DOHH2 (cell line): Measurements from ENCODE around the gene IPO8.

Source experiments
- H3F3A ChIP-seq: fragments of 200-600 bp; sonication (generic), shearing (Covaris generic); 2 replicates; pipeline ENCODE4 v1.6.0; 2016; ENCODE audit warnings: antibody characterized with exemption, mild to moderate bottlenecking; ENCODE audit not compliant: control insufficient read depth, insufficient read depth
- H3K27ac ChIP-seq: fragments of 200-600 bp; sonication (generic); 2 replicates; pipeline ENCODE4 v1.5.1; 2014; ENCODE audit warnings: low read depth, mild to moderate bottlenecking, low read length, moderate library complexity
- H3K27me3 ChIP-seq: fragments of 200-600 bp; sonication (generic); 2 replicates; pipeline ENCODE4 v1.6.1; 2014; ENCODE audit warnings: mild to moderate bottlenecking, low read length, mixed read lengths; ENCODE audit not compliant: control insufficient read depth
- H3K36me3 ChIP-seq: fragments of 200-600 bp; sonication (generic); 2 replicates; pipeline ENCODE4 v1.6.1; 2014; ENCODE audit warnings: mild to moderate bottlenecking, low read length, moderate library complexity, mixed read lengths; ENCODE audit not compliant: control insufficient read depth
- H3K4me1 ChIP-seq: fragments of 200-600 bp; sonication (generic); 2 replicates; pipeline ENCODE4 v1.6.1; 2014; ENCODE audit warnings: mild to moderate bottlenecking, low read length, mixed read lengths; ENCODE audit not compliant: control insufficient read depth
- H3K4me2 ChIP-seq: fragments of 200-600 bp; sonication (generic); 2 replicates; pipeline ENCODE4 v1.6.0; 2014; ENCODE audit warnings: mild to moderate bottlenecking, low read length, moderate library complexity
- H3K4me3 ChIP-seq: fragments of 200-600 bp; sonication (generic); 2 replicates; pipeline ENCODE4 v1.5.1; 2014; ENCODE audit warnings: mild to moderate bottlenecking, low read length, mixed read lengths
- H3K79me2 ChIP-seq: fragments of 200-600 bp; sonication (generic); 2 replicates; pipeline ENCODE4 v1.6.1; 2014; ENCODE audit warnings: mild to moderate bottlenecking, low read length, mixed read lengths; ENCODE audit not compliant: control insufficient read depth
- H3K9me2 ChIP-seq: fragments of 200-600 bp; sonication (generic); replicated peaks from 2 replicates; pipeline ENCODE4 v1.6.1; 2014; ENCODE audit warnings: mild to moderate bottlenecking, low read length, mixed read lengths; ENCODE audit not compliant: control insufficient read depth
- H3K9me3 ChIP-seq: fragments of 200-600 bp; sonication (generic); 2 replicates; pipeline ENCODE4 v1.6.1; 2014; ENCODE audit warnings: antibody characterized with exemption, low read length, mixed read lengths; ENCODE audit not compliant: control insufficient read depth, insufficient read depth
- H4K20me1 ChIP-seq: fragments of 200-600 bp; sonication (generic); 2 replicates; pipeline ENCODE4 v1.6.0; 2014; ENCODE audit warnings: low read depth, mild to moderate bottlenecking, antibody characterized with exemption, low read length, moderate library complexity; ENCODE audit not compliant: control insufficient read depth, insufficient read depth
- EZH2phosphoT487 ChIP-seq: fragments of 200-600 bp; sonication (generic); IDR thresholded peaks from 2 replicates; pipeline ENCODE4 v1.6.1; 2017; ENCODE audit warnings: borderline replicate concordance, mild to moderate bottlenecking, antibody characterized with exemption, low read length, moderate library complexity, mixed read lengths
- TF ChIP-seq, protein P1 (sequence below): fragments of 200-600 bp; sonication (generic); IDR thresholded peaks from one replicate; pipeline ENCODE4 v1.5.1; 2014; ENCODE audit warnings: antibody characterized with exemption, mild to moderate bottlenecking, low read depth, low read length; ENCODE audit not compliant: poor library complexity, severe bottlenecking

Gene IPO8

DNA sequence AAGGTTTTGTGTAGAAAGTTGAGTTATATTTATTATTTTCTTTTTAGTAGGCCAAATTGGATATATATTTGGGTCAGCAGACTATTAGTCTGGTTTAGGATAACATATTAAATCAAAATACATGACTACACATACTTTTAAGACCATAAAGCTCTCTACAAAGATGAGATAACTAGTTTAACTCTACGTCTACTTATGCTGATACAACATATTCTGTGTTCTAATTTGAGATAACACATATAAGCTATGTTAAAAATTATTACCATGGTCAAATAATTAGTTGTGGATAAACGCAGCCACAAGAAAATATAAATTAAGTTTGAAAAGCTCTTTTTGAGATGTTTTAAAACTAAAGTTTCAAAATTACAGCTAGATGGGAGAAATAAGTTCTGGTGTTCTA lies 55.3 kb downstream of the IPO8 start:
- Histone ChIP-seq H4K20me1 (no peaks in the 10 kb centered on the region), H3F3A (no peaks in the 10 kb centered on the region), H3K9me3 (no peaks in the 10 kb centered on the region), H3K27ac (no peak overlapping the region), H3K4me3 (no peak overlapping the region), H3K79me2 (no peaks in the 10 kb centered on the region), H3K4me1 (no peaks in the 10 kb centered on the region), H3K4me2 (no peak overlapping the region), H3K9me2 (no peaks in the 10 kb centered on the region), H3K36me3 (peaks cover 18% of the 10 kb centered on the region), H3K27me3 (no peaks in the 10 kb centered on the region)
- TF ChIP-seq, protein P1, sequence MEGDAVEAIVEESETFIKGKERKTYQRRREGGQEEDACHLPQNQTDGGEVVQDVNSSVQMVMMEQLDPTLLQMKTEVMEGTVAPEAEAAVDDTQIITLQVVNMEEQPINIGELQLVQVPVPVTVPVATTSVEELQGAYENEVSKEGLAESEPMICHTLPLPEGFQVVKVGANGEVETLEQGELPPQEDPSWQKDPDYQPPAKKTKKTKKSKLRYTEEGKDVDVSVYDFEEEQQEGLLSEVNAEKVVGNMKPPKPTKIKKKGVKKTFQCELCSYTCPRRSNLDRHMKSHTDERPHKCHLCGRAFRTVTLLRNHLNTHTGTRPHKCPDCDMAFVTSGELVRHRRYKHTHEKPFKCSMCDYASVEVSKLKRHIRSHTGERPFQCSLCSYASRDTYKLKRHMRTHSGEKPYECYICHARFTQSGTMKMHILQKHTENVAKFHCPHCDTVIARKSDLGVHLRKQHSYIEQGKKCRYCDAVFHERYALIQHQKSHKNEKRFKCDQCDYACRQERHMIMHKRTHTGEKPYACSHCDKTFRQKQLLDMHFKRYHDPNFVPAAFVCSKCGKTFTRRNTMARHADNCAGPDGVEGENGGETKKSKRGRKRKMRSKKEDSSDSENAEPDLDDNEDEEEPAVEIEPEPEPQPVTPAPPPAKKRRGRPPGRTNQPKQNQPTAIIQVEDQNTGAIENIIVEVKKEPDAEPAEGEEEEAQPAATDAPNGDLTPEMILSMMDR = no peak
- no peak for TF ChIP-seq EZH2phosphoT487

DNA sequence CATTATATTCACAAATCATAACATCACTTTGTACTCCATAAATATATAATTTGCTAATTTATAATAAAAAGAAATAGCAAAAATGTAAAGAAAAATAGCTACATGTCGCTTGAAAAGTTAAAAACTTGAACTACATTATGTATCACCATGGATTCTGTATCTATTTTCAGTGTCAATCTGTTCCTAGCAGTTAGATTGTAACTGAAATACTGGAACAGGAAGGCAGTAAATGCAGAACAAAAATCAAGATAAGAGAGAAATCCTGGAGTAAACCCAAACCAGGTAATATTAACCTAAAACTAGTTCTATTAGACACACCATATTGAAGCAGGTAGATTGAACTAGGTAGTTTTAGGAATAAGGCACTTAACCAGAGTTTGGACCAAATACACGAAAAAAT lies 60.3 kb downstream of the IPO8 start:
- H4K20me1 ChIP-seq = no peaks in the 10 kb centered on the region
- no peaks in the 10 kb centered on the region for H3K4me1 ChIP-seq
- H3K27ac ChIP-seq = no peak overlapping the region
- H3K4me2 ChIP-seq = no peak overlapping the region
- H3K27me3 ChIP-seq = no peaks in the 10 kb centered on the region
- H3K9me3 ChIP-seq = no peaks in the 10 kb centered on the region
- H3K4me3 ChIP-seq = no peak overlapping the region
- H3F3A ChIP-seq = no peaks in the 10 kb centered on the region
- no peaks in the 10 kb centered on the region for H3K79me2 ChIP-seq
- H3K36me3 ChIP-seq = peaks cover 56% of the 10 kb centered on the region
- TF ChIP-seq, protein P1 = no peak
- no peak for TF ChIP-seq EZH2phosphoT487
- H3K9me2 ChIP-seq = no peaks in the 10 kb centered on the region

DNA sequence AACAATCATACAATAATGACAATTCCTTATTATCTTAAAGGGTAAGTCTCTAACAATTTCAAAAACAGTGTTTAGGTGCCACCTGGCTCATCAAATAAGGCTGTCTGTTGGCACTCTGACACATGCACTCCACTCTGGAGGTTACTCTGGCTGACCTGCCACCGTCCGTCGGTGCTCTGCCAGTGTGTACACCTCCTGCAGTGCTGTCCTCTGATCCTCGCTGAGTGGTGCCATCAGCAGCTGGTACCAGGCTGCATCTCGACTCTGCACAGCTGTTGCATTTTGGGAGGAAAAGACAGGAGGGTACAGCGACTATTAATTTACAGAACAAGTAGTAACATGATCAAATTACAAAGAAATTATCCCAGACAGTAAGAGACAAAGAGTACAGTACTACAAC lies 63.9 kb downstream of the IPO8 start:
- H3K9me3 ChIP-seq = no peaks in the 10 kb centered on the region
- H3K27ac ChIP-seq = no peak overlapping the region
- H3K27me3 ChIP-seq = no peaks in the 10 kb centered on the region
- H3K9me2 ChIP-seq = no peaks in the 10 kb centered on the region
- H4K20me1 ChIP-seq = no peaks in the 10 kb centered on the region
- H3K36me3 ChIP-seq = peaks cover 50% of the 10 kb centered on the region
- H3F3A ChIP-seq = no peaks in the 10 kb centered on the region
- H3K4me3 ChIP-seq = no peak overlapping the region
- no peaks in the 10 kb centered on the region for H3K79me2 ChIP-seq
- TF ChIP-seq, protein P1 = no peak
- no peak for TF ChIP-seq EZH2phosphoT487
- H3K4me2 ChIP-seq = no peak overlapping the region
- no peaks in the 10 kb centered on the region for H3K4me1 ChIP-seq

DNA sequence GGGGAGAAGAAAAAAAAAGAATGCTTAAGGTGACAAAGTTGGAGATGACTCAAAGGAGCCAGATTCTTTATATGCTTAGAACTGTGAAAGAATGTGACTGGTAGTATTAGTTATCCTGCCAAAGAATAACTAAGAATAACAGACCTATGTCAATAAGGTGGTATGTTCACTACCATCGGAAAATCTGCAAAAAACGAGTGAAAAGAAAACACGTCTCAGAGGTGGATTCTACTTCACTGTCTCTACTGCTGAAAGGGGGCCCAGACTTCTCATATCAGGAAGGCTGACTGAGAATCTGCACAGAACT lies 64.7 kb downstream of the IPO8 start:
- Histone ChIP-seq H3K9me2 (no peaks in the 10 kb centered on the region), H3K36me3 (peaks cover 44% of the 10 kb centered on the region)

More for the DNA sequence above, 64.7 kb downstream of the IPO8 start:
- Histone ChIP-seq H3K4me3 (no peak overlapping the region), H3K79me2 (no peaks in the 10 kb centered on the region), H3K4me1 (no peaks in the 10 kb centered on the region), H3K27me3 (no peaks in the 10 kb centered on the region), H3K27ac (no peak overlapping the region), H4K20me1 (no peaks in the 10 kb centered on the region), H3K4me2 (no peak overlapping the region), H3F3A (no peaks in the 10 kb centered on the region), H3K9me3 (no peaks in the 10 kb centered on the region)
- TF ChIP-seq EZH2phosphoT487 = no peak
- TF ChIP-seq, protein P1 = no peak
